IMR-90 (cell line): ENCODE results near the gene MFSD12. TPM values are rescaled to one million over a fixed set of nuclear protein-coding genes. Genes with fewer than 3 reads are reported as not detected.

Source experiments
- ATAC-seq: fragments of 200-7000 bp; cut with Tn5 transposase; 2 replicates; pipeline ENCODE4 v1.9.1; 2020; ENCODE audit warnings: low read depth, mild to moderate bottlenecking, moderate library complexity
- BruUV-seq: library from RNA; stranded (reverse); fragments of 400-500 nt; replicated peaks from 2 replicates; lab custom pipeline; 2021; lab: Mats Ljungman, UMichigan
- CTCF ChIA-PET: fragments of 300-600 bp; formaldehyde crosslinking; extraction: SDS; loops from one replicate; lab custom pipeline; 2021; ENCODE audit warnings: antibody characterized with exemption; lab: Yijun Ruan, JAX
- POLR2A ChIA-PET: fragments of 300-600 bp; sonication (Branson Sonifier 250); formaldehyde crosslinking; loops from one replicate; lab custom pipeline; 2022; ENCODE audit warnings: antibody characterized with exemption; ENCODE audit not compliant: unreplicated experiment; lab: Charles Lee
- DNase-seq: peaks from one replicate; pipeline ENCODE4 v3.0.0; 2013
- H2AFZ ChIP-seq: replicated peaks from 2 replicates; pipeline ENCODE3; 2013; ENCODE audit warnings: low read length, mild to moderate bottlenecking; ENCODE audit not compliant: poor library complexity
- H2AK5ac ChIP-seq: 2 replicates; pipeline ENCODE4 v1.6.1; 2013; ENCODE audit warnings: low read depth, low read length, inconsistent platforms
- H2AK9ac ChIP-seq: replicated peaks from 2 replicates; pipeline ENCODE3; 2013; ENCODE audit warnings: mild to moderate bottlenecking, low read depth, low read length, moderate library complexity; ENCODE audit not compliant: poor library complexity
- H2BK120ac ChIP-seq: 2 replicates; pipeline ENCODE4 v1.6.1; 2013; ENCODE audit warnings: low read depth, low read length, inconsistent platforms
- H2BK15ac ChIP-seq: 3 replicates; pipeline ENCODE4 v1.6.1; 2013; ENCODE audit warnings: low read depth, low read length, inconsistent platforms
- H2BK20ac ChIP-seq: 2 replicates; pipeline ENCODE4 v1.6.1; 2013; ENCODE audit warnings: low read depth, mild to moderate bottlenecking, inconsistent platforms, low read length, moderate library complexity
- H2BK5ac ChIP-seq: 2 replicates; pipeline ENCODE4 v1.6.1; 2013; ENCODE audit warnings: mild to moderate bottlenecking, low read depth, low read length, inconsistent platforms; ENCODE audit not compliant: poor library complexity, severe bottlenecking
- H3K14ac ChIP-seq: replicated peaks from 2 replicates; pipeline ENCODE4 v1.6.1; 2013; ENCODE audit warnings: low read depth, low read length, inconsistent platforms
- H3K18ac ChIP-seq: 2 replicates; pipeline ENCODE4 v1.6.1; 2013; ENCODE audit warnings: low read depth, low read length, control low read depth
- H3K23ac ChIP-seq: 2 replicates; pipeline ENCODE4 v1.6.1; 2013; ENCODE audit warnings: low read depth, low read length, inconsistent platforms
- H3K27ac ChIP-seq: 2 replicates; pipeline ENCODE4 v1.5.1; 2013; ENCODE audit warnings: mild to moderate bottlenecking, control low read depth, low read length; ENCODE audit not compliant: insufficient read depth
- H3K27me3 ChIP-seq: 2 replicates; pipeline ENCODE4 v1.6.1; 2013; ENCODE audit warnings: low read length; ENCODE audit not compliant: control insufficient read depth, insufficient read depth
- H3K36me3 ChIP-seq: 2 replicates; pipeline ENCODE4 v1.6.1; 2013; ENCODE audit warnings: low read length, mixed read lengths; ENCODE audit not compliant: control insufficient read depth, insufficient read depth
- H3K4ac ChIP-seq: 2 replicates; pipeline ENCODE4 v1.6.1; 2013; ENCODE audit warnings: low read depth, low read length, inconsistent platforms
- H3K4me1 ChIP-seq: 2 replicates; pipeline ENCODE4 v1.6.1; 2013; ENCODE audit warnings: low read length, mixed read lengths; ENCODE audit not compliant: control insufficient read depth, insufficient read depth
- H3K4me2 ChIP-seq: 2 replicates; pipeline ENCODE4 v1.6.1; 2013; ENCODE audit warnings: low read depth, mild to moderate bottlenecking, control low read depth, low read length, moderate library complexity
- H3K4me3 ChIP-seq: 2 replicates; pipeline ENCODE4 v1.5.1; 2013; ENCODE audit warnings: low read depth, mild to moderate bottlenecking, control low read depth, low read length, moderate library complexity; ENCODE audit not compliant: insufficient read depth
- H3K56ac ChIP-seq: 2 replicates; pipeline ENCODE4 v1.6.1; 2013; ENCODE audit warnings: low read length, inconsistent platforms; ENCODE audit not compliant: insufficient read depth; ENCODE audit errors: extremely low read depth
- H3K79me1 ChIP-seq, 2 experiments: 2 replicates each; pipeline ENCODE4 v1.6.1; 2013; ENCODE audit warnings: low read length in 2 of 2, inconsistent platforms in 1 of 2, low read depth in 1 of 2
- H3K9ac ChIP-seq: 2 replicates; pipeline ENCODE4 v1.6.1; 2013; ENCODE audit warnings: low read depth, low read length, control low read depth
- H3K9me1 ChIP-seq: 2 replicates; pipeline ENCODE4 v1.6.1; 2013; ENCODE audit warnings: low read length, inconsistent platforms; ENCODE audit not compliant: insufficient read depth
- H3K9me3 ChIP-seq: 2 replicates; pipeline ENCODE4 v1.6.1; 2013; ENCODE audit warnings: low read length; ENCODE audit not compliant: control insufficient read depth, insufficient read depth
- H4K20me1 ChIP-seq: 2 replicates; pipeline ENCODE4 v1.6.1; 2013; ENCODE audit warnings: low read length, inconsistent platforms; ENCODE audit not compliant: insufficient read depth
- H4K5ac ChIP-seq: 2 replicates; pipeline ENCODE4 v1.6.1; 2013; ENCODE audit warnings: mild to moderate bottlenecking, low read depth, low read length, control low read depth
- H4K8ac ChIP-seq, 2 experiments: 2 replicates each; pipeline ENCODE4 v1.6.1; 2013; ENCODE audit warnings: low read depth in 2 of 2, low read length in 2 of 2, control low read depth in 1 of 2, inconsistent platforms in 1 of 2
- H4K91ac ChIP-seq: 2 replicates; pipeline ENCODE4 v1.6.1; 2013; ENCODE audit warnings: low read depth, low read length, inconsistent platforms; ENCODE audit not compliant: insufficient read depth
- BHLHE40 ChIP-seq: fragments of 150-350 bp; IDR thresholded peaks from 2 replicates; pipeline ENCODE4 v1.6.1; 2016; ENCODE audit warnings: mild to moderate bottlenecking, low read depth, low read length
- FOS ChIP-seq: fragments of 150-350 bp; IDR thresholded peaks from 2 replicates; pipeline ENCODE4 v1.6.1; 2016; ENCODE audit warnings: low read depth, low read length
- MAFK ChIP-seq: IDR thresholded peaks from 2 replicates; pipeline ENCODE4 v1.6.1; 2012; ENCODE audit warnings: low read depth, low read length, improper control_type of control experiment
- MXI1 ChIP-seq: IDR thresholded peaks from 2 replicates; pipeline ENCODE4 v1.6.1; 2012; ENCODE audit warnings: low read depth, mild to moderate bottlenecking, low read length, moderate library complexity, borderline replicate concordance
- NFE2L2 ChIP-seq: fragments of 150-350 bp; IDR thresholded peaks from 2 replicates; pipeline ENCODE4 v1.6.1; 2016; ENCODE audit warnings: low read depth, mild to moderate bottlenecking, low read length
- POLR2A ChIP-seq: IDR thresholded peaks from 2 replicates; pipeline ENCODE4 v1.6.1; 2012; ENCODE audit warnings: mild to moderate bottlenecking, low read depth, low read length
- RCOR1 ChIP-seq: IDR thresholded peaks from 2 replicates; pipeline ENCODE4 v1.6.1; 2012; ENCODE audit warnings: mild to moderate bottlenecking, low read length, improper control_type of control experiment; ENCODE audit not compliant: insufficient replicate concordance
- RFX5 ChIP-seq: IDR thresholded peaks from 2 replicates; pipeline ENCODE4 v1.8.0; 2012; ENCODE audit warnings: low read depth, mild to moderate bottlenecking, low read length, moderate library complexity
- SMC3 ChIP-seq: fragments of 150-350 bp; IDR thresholded peaks from 2 replicates; pipeline ENCODE4 v1.6.1; 2016; ENCODE audit warnings: low read depth, mild to moderate bottlenecking, antibody characterized with exemption, low read length, moderate library complexity
- WGBS, 2 experiments: methylation state at CpG; one replicate each; pipeline versions ENCODE4 v1.1.5 to v1.1.7; 2013; ENCODE audit warnings: missing lambda C conversion rate in 2 of 2; ENCODE audit not compliant: insufficient read length in 1 of 2; ENCODE audit errors: extremely low coverage in 2 of 2; 5-methylcytosine and 5-hydroxymethylcytosine counted together
- dilution Hi-C: fragments of 300-500 bp; cut with HindIII; formaldehyde crosslinking; loops from one replicate; pipeline ENCODE4 v1.14.3; 2018; ENCODE audit warnings: low sequenced_read_pairs; ENCODE audit not compliant: unreplicated experiment
- in situ Hi-C: fragments of 300-500 bp; cut with MboI; formaldehyde crosslinking; loops from 3 replicates; pipeline ENCODE4 v1.14.3; 2019; ENCODE audit warnings: low sequenced_read_pairs, inconsistent platforms, mixed read lengths
- intact Hi-C: fragments of 100-400 bp; cut with micrococcal nuclease; formaldehyde crosslinking; loops from 2 replicates; pipeline ENCODE4 v1.10.0; 2022
- polyA plus RNA-seq, 3 experiments: library from polyadenylated mRNA; depleted of rRNA; stranded (reverse); fragments of >200 nt; gene quantifications; 2 replicates each; pipeline ENCODE4 v1.2.3, GENCODE V29; 2012; ENCODE audit warnings: low replicate concordance in 1 of 3
- total RNA-seq: library from RNA; depleted of rRNA; stranded (reverse); fragments of >200 nt; gene quantifications from 2 replicates; pipeline ENCODE4 v1.2.3, GENCODE V29; 2012
- TF ChIP-seq, protein P1 (sequence below): fragments of 150-350 bp; IDR thresholded peaks from 2 replicates; pipeline ENCODE4 v1.6.1; 2017; ENCODE audit warnings: mild to moderate bottlenecking, antibody characterized with exemption, low read length, low read depth
- TF ChIP-seq, protein P2 (sequence below): fragments of 150-350 bp; IDR thresholded peaks from 2 replicates; pipeline ENCODE4 v1.6.1; 2016; ENCODE audit warnings: low read depth, mild to moderate bottlenecking, low read length, moderate library complexity, borderline replicate concordance
- TF ChIP-seq, protein P3 (sequence below): conservative IDR thresholded peaks from 2 replicates; pipeline ENCODE4 v1.5.1; 2012; ENCODE audit warnings: mild to moderate bottlenecking, low read depth, low read length, improper control_type of control experiment

The MFSD12 gene
- total and polyA plus RNA-seq, 2 of the 4 experiments (the other 2 are of a cell fraction), result 20.4 to 77.2 TPM

DNA sequence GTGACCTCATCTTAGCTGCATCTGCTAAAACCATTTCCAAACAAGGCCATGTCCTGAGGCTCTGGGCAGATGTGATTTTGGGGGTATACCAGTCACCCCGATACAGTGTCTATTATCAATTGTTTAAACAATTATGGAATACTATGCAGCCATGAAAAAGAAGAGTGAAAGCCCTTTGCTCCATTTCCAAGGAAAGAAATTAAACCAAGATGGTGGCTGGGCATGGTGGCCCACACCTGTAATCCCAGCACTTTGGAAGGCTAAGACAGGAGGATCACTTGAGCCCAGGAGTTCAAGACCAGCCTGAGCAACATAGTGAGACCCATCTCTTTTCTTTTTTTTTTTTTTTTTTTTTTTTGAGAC is 17.6 kb downstream of the MFSD12 start:
- Histone ChIP-seq H2BK120ac (no peak overlapping the region), H4K5ac (no peak overlapping the region), H4K8ac (no peak overlapping the region), H2BK20ac (no peak overlapping the region), H2AK5ac (no peak overlapping the region), H3K9me1 (no peaks in the 10 kb centered on the region), H3K9me3 (no peaks in the 10 kb centered on the region), H2BK15ac (no peak overlapping the region), H2AK9ac (no peak overlapping the region), H2AFZ (no peak overlapping the region), H2BK5ac (no peak overlapping the region), H3K27me3 (no peaks in the 10 kb centered on the region), H4K91ac (no peak overlapping the region), H3K56ac (no peak overlapping the region), H3K36me3 (peaks cover 26% of the 10 kb centered on the region), H3K4me2 (no peak overlapping the region), H4K20me1 (peaks cover 32% of the 10 kb centered on the region), H3K27ac (no peak overlapping the region), H3K4ac (no peak overlapping the region), H3K18ac (no peak overlapping the region), H3K4me1 (no peaks in the 10 kb centered on the region), H3K79me1 (peaks cover 9 to 31% of the 10 kb centered on the region in 2 experiments; a peak in 3 of 4 replicates), H3K9ac (no peak overlapping the region), H3K4me3 (no peak overlapping the region), H3K23ac (no peak overlapping the region), H3K14ac (no peak overlapping the region)
- WGBS, 2 experiments, result no CpG with 5 or more reads among the region's 1 CpG
- in situ Hi-C loops, result no loop called here
- intact Hi-C loops, result no loop called here
- ATAC-seq (no peak), DNase-seq (no peak)
- TF ChIP-seq RCOR1 (no peak), NFE2L2 (no peak), POLR2A (no peak), MAFK (no peak), RFX5 (no peak), SMC3 (no peak), MXI1 (no peak), FOS (no peak), BHLHE40 (no peak)
- TF ChIP-seq, protein P1, sequence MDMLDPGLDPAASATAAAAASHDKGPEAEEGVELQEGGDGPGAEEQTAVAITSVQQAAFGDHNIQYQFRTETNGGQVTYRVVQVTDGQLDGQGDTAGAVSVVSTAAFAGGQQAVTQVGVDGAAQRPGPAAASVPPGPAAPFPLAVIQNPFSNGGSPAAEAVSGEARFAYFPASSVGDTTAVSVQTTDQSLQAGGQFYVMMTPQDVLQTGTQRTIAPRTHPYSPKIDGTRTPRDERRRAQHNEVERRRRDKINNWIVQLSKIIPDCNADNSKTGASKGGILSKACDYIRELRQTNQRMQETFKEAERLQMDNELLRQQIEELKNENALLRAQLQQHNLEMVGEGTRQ, result no peak
- TF ChIP-seq, protein P2, sequence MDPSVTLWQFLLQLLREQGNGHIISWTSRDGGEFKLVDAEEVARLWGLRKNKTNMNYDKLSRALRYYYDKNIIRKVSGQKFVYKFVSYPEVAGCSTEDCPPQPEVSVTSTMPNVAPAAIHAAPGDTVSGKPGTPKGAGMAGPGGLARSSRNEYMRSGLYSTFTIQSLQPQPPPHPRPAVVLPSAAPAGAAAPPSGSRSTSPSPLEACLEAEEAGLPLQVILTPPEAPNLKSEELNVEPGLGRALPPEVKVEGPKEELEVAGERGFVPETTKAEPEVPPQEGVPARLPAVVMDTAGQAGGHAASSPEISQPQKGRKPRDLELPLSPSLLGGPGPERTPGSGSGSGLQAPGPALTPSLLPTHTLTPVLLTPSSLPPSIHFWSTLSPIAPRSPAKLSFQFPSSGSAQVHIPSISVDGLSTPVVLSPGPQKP, result no peak
- TF ChIP-seq, protein P3, sequence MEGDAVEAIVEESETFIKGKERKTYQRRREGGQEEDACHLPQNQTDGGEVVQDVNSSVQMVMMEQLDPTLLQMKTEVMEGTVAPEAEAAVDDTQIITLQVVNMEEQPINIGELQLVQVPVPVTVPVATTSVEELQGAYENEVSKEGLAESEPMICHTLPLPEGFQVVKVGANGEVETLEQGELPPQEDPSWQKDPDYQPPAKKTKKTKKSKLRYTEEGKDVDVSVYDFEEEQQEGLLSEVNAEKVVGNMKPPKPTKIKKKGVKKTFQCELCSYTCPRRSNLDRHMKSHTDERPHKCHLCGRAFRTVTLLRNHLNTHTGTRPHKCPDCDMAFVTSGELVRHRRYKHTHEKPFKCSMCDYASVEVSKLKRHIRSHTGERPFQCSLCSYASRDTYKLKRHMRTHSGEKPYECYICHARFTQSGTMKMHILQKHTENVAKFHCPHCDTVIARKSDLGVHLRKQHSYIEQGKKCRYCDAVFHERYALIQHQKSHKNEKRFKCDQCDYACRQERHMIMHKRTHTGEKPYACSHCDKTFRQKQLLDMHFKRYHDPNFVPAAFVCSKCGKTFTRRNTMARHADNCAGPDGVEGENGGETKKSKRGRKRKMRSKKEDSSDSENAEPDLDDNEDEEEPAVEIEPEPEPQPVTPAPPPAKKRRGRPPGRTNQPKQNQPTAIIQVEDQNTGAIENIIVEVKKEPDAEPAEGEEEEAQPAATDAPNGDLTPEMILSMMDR, result no peak
- dilution Hi-C loops, result no loop called here
- no TSS peak for BruUV-seq
- POLR2A ChIA-PET, result no interaction called here
- CTCF ChIA-PET, result no interaction called here
